Ascending aorta (tissue), 2 donors: Measurements from ENCODE around the gene RAPGEF4. TPM values are rescaled to one million over a fixed set of nuclear protein-coding genes. Genes with fewer than 3 reads are reported as not detected.
"Not testable (repeated sequence)": the region's sequence is repeated elsewhere in the genome, so short reads cannot be mapped to it uniquely, and the experiment has no call there.

Experiments used
- DNase-seq, 2 donors: peaks; one replicate each; pipeline ENCODE4 v3.0.0-alpha.2; 2019; ENCODE audit warnings: low spot score in 2 of 2
- H3K27ac ChIP-seq, 2 donors: fragments of 200-600 bp; sonication (generic); one replicate each; pipeline ENCODE4 v1.5.1; 2016 to 2017; ENCODE audit warnings: mild to moderate bottlenecking in 1 of 2
- H3K27me3 ChIP-seq: fragments of 200-600 bp; sonication (generic); one replicate; pipeline ENCODE4 v1.5.1; 2017
- H3K36me3 ChIP-seq, 2 donors: fragments of 200-600 bp; sonication (generic); one replicate each; pipeline ENCODE4 v1.5.1; 2016
- H3K4me1 ChIP-seq, 2 donors: fragments of 200-600 bp; sonication (generic); one replicate each; pipeline ENCODE4 v1.5.1; 2016 to 2017; ENCODE audit warnings: mild to moderate bottlenecking in 1 of 2
- H3K4me3 ChIP-seq, 2 donors: fragments of 200-600 bp; sonication (generic); one replicate each; pipeline ENCODE4 v1.5.1; 2016 to 2017; ENCODE audit warnings: mild to moderate bottlenecking in 1 of 2
- H3K9me3 ChIP-seq, 2 donors: fragments of 200-600 bp; sonication (generic); one replicate each; pipeline ENCODE4 v1.5.1; 2016
- intact Hi-C: fragments of 100-400 bp; cut with DNase I; formaldehyde crosslinking; loops from one replicate; pipeline ENCODE4 v1.15.1; 2023
- total RNA-seq: library from RNA; depleted of rRNA; stranded (reverse); fragments of >200 nt; gene quantifications from one replicate; pipeline ENCODE4 v1.1.0, GENCODE V29; 2016
- TF ChIP-seq, protein P1 (sequence below), 3 experiments: fragments of 200-600 bp in 2 of 3; fragments of 450-650 bp in 1 of 3; sonication (generic) in 2 of 3; IDR thresholded peaks; one replicate each; pipeline ENCODE4 v1.5.1; 2016 to 2019; ENCODE audit warnings: antibody characterized with exemption in 3 of 3, mild to moderate bottlenecking in 1 of 3, moderate library complexity in 1 of 3

The RAPGEF4 gene
- total RNA-seq, 1 donor from 2014 or later: 79.9 TPM

DNA sequence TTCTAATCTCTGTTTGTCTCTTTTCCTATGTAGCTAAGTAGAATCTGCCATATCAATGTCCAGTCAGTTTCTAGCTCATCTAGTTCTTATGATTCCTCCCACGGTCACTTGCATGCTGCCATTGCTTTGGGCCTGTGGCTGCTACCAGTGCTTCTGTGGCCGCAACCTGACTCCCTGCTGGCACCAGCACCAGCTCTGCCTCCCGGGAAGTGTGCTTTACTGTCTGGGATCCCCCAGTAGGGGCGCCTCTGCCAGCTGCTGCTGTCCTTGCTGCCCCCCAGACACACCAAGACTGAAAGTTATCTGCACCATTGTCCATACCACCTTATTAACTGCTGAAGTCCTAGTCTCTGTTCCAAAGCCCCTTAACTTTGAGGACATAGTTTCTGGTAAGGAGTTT lies 56.3 kb downstream of the RAPGEF4 start:
- DNase-seq: no peak

DNA sequence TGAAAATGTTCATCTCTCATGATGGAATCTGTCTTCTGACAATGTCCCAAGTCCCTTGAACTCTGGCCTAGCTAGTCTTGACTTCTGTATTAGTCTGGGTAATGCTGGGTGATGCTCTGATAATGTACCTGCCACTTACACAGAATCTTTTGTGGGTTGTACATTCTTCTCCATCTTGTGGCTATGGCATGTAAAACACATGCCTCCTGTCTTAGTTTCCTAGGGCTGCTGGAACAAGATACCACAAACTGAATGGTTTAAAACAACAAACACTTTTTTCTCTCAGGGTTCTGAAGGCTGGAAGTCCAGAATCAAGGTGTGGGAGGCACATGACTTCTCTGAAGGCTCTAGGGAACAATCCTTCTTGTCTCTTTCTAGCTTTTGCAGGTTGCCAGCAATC lies 57.1 kb downstream of the RAPGEF4 start:
- H3K36me3 ChIP-seq: no peaks in the 10 kb centered on the region

More for the DNA sequence above, 56.3 kb downstream of the RAPGEF4 start:
- Histone ChIP-seq H3K4me1 (no peaks in the 10 kb centered on the region), H3K27ac (no peak overlapping the region), H3K27me3 (no peaks in the 10 kb centered on the region), H3K4me3 (no peak overlapping the region), H3K36me3 (no peaks in the 10 kb centered on the region), H3K9me3 (no peaks in the 10 kb centered on the region)
- intact Hi-C loops: no loop called here
- TF ChIP-seq, protein P1, sequence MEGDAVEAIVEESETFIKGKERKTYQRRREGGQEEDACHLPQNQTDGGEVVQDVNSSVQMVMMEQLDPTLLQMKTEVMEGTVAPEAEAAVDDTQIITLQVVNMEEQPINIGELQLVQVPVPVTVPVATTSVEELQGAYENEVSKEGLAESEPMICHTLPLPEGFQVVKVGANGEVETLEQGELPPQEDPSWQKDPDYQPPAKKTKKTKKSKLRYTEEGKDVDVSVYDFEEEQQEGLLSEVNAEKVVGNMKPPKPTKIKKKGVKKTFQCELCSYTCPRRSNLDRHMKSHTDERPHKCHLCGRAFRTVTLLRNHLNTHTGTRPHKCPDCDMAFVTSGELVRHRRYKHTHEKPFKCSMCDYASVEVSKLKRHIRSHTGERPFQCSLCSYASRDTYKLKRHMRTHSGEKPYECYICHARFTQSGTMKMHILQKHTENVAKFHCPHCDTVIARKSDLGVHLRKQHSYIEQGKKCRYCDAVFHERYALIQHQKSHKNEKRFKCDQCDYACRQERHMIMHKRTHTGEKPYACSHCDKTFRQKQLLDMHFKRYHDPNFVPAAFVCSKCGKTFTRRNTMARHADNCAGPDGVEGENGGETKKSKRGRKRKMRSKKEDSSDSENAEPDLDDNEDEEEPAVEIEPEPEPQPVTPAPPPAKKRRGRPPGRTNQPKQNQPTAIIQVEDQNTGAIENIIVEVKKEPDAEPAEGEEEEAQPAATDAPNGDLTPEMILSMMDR (IDR thresholded peaks at IDR 0.05): no peak

DNA sequence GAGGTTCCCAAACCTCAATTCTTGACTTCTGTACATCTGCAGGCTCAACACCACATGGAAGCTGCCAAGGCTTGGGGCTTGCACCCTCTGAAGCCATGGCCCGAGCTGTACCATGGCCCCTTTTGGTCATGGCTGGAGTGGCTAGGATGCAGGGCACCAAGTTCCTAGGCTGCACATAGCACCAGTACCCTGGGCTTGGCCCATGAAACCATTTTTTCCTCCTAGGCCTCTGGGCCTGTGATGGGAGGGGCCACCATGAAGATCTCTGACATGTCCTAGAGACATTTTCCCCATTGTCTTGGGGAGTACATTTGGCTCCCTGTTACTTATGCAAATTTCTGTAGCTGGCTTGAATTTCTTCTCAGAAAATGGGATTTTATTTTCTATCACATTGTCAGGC lies 67.7 kb downstream of the RAPGEF4 start:
- H3K27me3 ChIP-seq, H3K4me1 ChIP-seq, H3K4me3 ChIP-seq, H3K9me3 ChIP-seq, DNase-seq, intact Hi-C loops, H3K27ac ChIP-seq, H3K36me3 ChIP-seq: not testable (repeated sequence)

More for the DNA sequence above, 57.1 kb downstream of the RAPGEF4 start:
- intact Hi-C loops: no loop called here
- H3K27ac ChIP-seq: no peak overlapping the region
- no peaks in the 10 kb centered on the region for H3K27me3 ChIP-seq
- no peaks in the 10 kb centered on the region for H3K9me3 ChIP-seq
- H3K4me1 ChIP-seq: no peaks in the 10 kb centered on the region
- TF ChIP-seq, protein P1 (IDR thresholded peaks at IDR 0.05): no peak
- H3K4me3 ChIP-seq: no peak overlapping the region
- no peak for DNase-seq

DNA sequence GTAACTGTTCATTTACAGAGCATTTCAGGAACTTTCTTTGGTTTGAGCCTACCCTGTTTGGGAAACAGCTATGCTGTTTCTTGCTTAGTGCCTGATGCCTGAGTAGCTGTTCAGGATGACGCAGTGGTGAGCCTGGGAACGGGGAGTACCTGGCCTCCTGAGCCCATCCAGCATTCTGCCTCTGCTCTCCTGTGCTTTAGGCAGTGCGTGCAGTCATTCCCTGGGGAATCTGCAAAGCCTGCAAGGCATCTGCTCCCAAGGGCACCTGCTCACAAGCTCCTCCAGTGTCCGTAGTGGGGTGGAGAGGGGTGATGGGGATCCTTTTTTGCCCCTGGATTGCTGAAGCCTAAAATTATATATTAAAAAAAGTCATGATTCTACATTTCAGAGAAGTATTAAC lies 68.8 kb downstream of the RAPGEF4 start:
- no peak for DNase-seq

DNA sequence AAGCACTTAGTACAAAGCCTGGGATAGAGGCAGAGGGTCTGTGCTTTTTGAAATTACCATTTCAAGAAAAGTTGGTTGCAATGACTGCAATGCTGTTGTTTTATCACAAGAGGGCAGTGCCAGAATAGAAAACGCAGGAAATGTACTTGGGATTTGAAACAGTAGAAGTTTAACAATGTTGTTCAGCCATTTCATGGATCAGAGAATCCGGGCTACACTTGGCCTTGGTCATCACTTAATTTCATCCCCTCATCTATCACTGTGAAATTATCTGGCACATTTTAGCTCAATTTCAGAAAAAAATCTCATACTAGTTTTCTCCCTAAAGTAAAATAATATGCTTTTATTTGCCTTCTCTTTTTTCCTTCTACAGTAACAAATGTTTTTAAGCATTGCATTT lies 70.8 kb downstream of the RAPGEF4 start:
- H3K4me3 ChIP-seq: no peak overlapping the region
- TF ChIP-seq, protein P1 (IDR thresholded peaks at IDR 0.05): peak; percentile 58 to 88 (median 77)
- H3K36me3 ChIP-seq: no peaks in the 10 kb centered on the region
- intact Hi-C loops: loop anchor here (1.0 kb wide), 1 partner anchor 126 kb away; no protein-coding TSS in a partner anchor
- no peak overlapping the region for H3K27ac ChIP-seq
- H3K4me1 ChIP-seq: no peaks in the 10 kb centered on the region
- DNase-seq: no peak
- no peaks in the 10 kb centered on the region for H3K27me3 ChIP-seq
- no peaks in the 10 kb centered on the region for H3K9me3 ChIP-seq

More for the DNA sequence above, 68.8 kb downstream of the RAPGEF4 start:
- no peak overlapping the region for H3K27ac ChIP-seq
- H3K9me3 ChIP-seq: no peaks in the 10 kb centered on the region
- H3K36me3 ChIP-seq: no peaks in the 10 kb centered on the region
- no peak overlapping the region for H3K4me3 ChIP-seq
- intact Hi-C loops: no loop called here
- H3K4me1 ChIP-seq: no peaks in the 10 kb centered on the region
- no peaks in the 10 kb centered on the region for H3K27me3 ChIP-seq
- TF ChIP-seq, protein P1 (IDR thresholded peaks at IDR 0.05): no peak

DNA sequence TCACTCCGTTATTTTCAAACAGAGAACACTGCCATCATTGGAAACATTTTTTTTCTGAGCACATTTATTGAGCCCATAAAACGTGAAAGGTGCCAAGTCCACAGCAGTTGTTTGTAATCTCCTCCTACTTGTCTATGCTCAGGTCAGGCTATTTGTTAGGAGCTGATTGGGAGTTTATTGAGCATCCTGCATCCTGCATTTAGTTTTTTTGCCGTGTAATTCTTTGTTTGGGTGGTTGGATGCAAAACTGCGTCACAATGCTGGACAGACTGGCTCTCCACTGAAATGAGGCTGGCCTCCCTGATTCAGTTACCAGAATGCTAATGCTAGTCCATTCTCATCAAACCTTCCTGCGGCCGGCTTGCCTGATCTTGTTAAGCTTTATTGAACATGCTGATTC lies 71.4 kb downstream of the RAPGEF4 start:
- no peak overlapping the region for H3K27ac ChIP-seq
- no peak for DNase-seq
- H3K4me1 ChIP-seq: no peaks in the 10 kb centered on the region
- no peaks in the 10 kb centered on the region for H3K27me3 ChIP-seq
- no peak overlapping the region for H3K4me3 ChIP-seq
- no peaks in the 10 kb centered on the region for H3K9me3 ChIP-seq
- H3K36me3 ChIP-seq: no peaks in the 10 kb centered on the region
- TF ChIP-seq, protein P1 (IDR thresholded peaks at IDR 0.05): no peak
- intact Hi-C loops: loop anchor here (1.0 kb wide), 1 partner anchor 125 kb away; no protein-coding TSS in a partner anchor
